Fibroblast of gingiva (primary cell): ENCODE results near the gene FAM151A.
"Not testable (repeated sequence)": the region's sequence is repeated elsewhere in the genome, so short reads cannot be mapped to it uniquely, and the experiment has no call there.

Experiments used
- DNase-seq: peaks from one replicate; pipeline ENCODE4 v3.0.0-alpha.2; 2011; ENCODE audit warnings: low read depth

Gene FAM151A

DNA sequence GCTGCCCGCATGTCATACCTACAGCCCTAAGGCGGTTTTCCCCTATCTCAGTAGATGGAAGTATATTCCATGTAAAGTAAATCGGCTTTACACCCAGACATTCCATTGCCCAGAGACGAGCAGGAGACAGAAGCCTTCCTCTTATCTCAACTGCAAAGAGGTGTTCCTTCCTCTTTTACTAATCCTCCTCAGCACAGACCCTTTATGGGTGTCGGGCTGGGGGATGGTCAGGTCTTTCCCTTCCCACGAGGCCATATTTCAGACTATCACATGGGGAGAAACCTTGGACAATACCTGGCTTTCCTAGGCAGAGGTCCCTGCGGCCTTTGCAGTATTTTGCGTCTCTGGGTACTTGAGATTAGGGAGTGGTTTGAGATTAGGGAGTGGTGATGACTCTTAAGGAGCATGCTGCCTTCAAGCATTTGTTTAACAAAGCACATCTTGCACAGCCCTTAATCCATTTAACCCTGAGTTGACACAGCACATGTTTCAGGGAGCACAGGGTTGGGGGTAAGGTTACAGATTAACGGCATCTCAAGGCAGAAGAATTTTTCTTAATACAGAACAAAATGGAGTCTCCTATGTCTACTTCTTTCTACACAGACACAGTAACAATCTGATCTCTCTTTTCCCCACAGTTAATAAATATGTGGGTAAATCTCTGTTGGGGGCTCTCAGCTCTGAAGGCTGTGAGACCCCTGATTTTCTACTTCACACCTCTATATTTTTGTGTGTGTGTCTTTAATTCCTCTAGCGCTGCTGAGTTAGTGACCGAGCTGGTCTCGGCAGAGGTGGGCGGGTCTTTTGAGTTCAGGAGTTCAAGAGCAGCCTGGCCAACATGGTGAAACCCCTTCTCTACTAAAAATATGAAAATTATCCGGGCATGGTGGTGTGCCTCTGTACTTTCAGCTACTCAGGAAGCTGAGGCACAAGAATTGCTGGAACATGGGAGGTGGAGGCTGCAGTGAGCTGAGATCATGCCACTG, 13.4 kb upstream of the FAM151A start:
- not testable (repeated sequence) for DNase-seq

DNA sequence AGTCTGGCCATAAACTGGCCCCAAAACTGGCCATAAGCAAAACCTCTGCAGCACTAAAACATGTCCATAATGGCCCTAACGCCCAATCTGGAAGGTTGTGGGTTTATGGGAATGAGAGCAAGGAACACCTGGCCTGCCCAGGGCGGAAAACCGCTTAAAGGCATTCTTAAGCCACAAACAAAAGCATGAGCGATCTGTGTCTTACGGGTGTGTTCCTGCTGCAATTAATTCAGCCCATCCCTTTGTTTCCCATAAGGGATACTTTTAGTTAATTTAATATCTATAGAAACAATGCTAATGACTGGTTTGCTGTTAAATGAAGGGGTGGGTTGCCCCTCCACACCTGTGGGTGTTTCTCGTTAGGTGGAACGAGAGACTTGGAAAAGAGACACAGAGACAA, 12.5 kb upstream of the FAM151A start:
- not testable (repeated sequence) for DNase-seq

- DNase-seq, result no peak
Measured at GRCh38 chr1:54627196-54627595, 3.9 kb upstream of the FAM151A start.

GRCh38 chr1:54624466-54625464, 1.4 kb upstream of the FAM151A start:
- DNase-seq, result no peak

DNA sequence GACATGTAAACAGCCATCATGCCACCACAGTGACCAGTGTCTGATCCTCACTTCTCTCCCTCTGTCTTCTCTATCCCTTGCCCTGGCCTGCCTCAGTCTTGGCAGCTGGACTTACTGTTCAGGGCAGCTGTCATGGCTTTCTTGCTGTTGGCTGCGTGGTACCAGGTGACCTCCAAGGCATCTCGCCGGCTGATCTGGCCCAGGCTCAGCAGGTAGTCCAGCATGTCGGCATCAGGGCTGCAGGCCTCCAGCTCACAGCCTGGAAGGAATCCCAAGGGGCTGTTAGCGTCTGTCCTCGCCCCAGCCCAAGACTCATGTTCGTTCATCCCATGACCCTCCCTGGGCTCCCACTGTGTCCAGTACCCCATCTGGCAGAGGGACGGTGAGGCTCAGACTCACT, 3.6 kb downstream of the FAM151A start:
- DNase-seq, result no peak

- DNase-seq, result no peak
Measured at GRCh38 chr1:54615531-54616279, 7.6 kb downstream of the FAM151A start.

GRCh38 chr1:54614563-54614962, 8.8 kb downstream of the FAM151A start:
- DNase-seq, result no peak

- DNase-seq, result no peak
Measured at GRCh38 chr1:54614024-54614423, 9.3 kb downstream of the FAM151A start.

DNA sequence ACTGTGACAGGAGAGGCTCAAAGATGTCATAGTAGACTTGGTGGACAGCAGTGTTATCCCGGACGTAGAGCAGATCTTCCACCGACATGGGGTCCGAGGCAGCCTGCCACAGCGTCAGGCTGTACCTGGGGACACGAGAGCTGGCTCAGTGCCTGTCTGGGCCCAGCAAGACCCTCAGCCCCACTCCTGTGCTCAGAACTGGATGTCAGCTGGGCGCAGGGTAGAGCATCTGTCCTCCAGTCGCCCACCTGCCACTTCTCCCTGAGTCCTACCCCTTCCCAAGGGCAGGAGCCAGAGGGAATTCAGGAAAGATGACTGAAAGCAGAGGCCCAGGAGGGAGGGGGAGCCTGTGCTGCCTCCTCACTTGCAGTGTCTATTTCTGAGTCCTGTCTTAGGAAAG, 11.7 kb downstream of the FAM151A start:
- DNase-seq, result no peak

- no peak for DNase-seq
Measured at GRCh38 chr1:54610601-54611580, 12.4 kb downstream of the FAM151A start.

DNA sequence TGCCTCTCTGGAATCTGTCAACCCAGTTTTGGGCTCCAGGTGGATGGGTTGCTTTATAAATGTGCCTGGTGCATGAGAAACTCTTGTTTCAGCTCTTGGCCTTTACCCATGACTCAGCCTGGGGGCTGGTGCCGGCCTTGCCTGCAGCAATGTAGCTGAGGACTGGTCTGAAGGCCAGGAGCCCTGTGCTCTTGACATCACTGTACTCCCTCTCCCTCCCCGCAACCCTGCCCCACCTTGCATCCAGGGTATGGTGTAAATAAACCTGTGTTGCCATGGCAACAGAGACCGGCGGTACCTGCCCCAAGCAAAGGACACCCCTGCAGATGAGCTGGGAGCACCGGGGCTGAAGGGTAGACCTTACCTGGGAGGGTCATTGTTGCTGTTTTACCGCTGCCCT, 13.3 kb downstream of the FAM151A start:
- DNase-seq, result no peak

GRCh38 chr1:54609301-54609921, 13.9 kb downstream of the FAM151A start:
- no peak for DNase-seq

DNA sequence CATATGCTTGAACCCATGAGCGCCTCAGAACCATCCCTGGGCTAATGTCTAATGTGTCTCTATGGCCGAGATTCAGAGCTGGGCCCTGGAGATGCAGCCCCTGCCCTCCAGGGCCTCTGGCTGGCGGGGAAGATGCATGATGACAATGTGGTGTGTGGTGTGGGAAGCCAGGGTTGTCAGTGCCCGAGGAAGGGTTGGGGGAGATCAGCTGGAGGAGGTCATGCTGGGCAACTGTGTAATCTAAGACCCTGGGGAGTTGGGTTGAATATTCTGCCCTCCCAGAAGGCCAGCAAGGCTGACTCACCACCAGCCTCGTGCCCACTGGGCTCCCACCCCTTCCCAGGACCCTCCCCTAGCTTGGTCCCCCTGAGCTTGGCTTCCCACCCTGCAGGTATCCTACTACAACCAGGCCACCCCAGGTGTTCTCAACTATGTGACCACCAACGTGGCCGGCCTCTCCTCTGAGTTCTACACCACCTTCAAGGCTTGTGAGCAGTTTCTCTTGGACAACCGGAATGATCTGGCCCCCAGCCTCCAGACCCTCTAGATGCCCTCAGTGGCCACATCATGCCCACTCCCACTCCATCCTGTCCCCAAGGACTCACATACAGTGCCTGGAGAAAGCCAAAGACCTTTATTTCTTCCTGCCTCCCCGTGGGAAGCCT, 14.6 kb downstream of the FAM151A start:
- DNase-seq, result no peak

DNA sequence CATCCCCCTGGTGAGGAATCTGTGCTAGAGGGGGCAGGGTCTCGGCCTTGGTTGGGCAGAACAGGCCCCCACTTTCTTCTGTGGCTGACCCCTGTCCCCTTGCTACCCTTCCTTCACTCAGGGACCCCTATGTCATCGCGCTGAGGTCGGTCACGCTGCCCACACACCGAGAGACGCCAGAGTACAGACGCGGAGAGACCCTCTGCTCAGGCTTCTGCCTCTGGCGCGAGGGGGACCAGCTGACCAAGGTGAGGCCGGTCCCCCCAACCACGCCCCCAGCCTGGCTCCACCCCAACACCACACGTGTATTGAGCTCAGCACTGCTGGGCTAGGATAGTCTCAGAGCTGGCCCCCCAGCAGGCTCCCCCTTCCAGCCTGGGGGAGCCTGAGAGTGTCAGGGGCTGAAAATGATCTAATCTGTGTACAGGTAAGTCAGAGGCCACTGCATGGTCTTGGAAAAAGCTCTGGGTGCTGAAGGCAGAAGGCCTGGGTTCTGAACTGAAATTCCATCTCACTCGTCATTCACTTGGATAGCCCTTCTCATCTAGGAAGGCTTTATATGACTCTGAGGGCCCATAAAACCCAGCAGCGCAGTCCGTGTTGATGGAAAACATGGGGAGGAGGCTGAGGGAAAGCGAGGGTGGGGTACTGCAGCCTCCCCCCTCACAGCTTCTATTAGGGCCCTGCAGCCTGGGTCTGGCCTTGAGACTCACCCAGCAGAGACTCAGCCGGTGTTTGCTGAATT, 15.3 kb downstream of the FAM151A start:
- no peak for DNase-seq

- DNase-seq, result no peak
Measured at GRCh38 chr1:54606990-54607325, 16.4 kb downstream of the FAM151A start.

DNA sequence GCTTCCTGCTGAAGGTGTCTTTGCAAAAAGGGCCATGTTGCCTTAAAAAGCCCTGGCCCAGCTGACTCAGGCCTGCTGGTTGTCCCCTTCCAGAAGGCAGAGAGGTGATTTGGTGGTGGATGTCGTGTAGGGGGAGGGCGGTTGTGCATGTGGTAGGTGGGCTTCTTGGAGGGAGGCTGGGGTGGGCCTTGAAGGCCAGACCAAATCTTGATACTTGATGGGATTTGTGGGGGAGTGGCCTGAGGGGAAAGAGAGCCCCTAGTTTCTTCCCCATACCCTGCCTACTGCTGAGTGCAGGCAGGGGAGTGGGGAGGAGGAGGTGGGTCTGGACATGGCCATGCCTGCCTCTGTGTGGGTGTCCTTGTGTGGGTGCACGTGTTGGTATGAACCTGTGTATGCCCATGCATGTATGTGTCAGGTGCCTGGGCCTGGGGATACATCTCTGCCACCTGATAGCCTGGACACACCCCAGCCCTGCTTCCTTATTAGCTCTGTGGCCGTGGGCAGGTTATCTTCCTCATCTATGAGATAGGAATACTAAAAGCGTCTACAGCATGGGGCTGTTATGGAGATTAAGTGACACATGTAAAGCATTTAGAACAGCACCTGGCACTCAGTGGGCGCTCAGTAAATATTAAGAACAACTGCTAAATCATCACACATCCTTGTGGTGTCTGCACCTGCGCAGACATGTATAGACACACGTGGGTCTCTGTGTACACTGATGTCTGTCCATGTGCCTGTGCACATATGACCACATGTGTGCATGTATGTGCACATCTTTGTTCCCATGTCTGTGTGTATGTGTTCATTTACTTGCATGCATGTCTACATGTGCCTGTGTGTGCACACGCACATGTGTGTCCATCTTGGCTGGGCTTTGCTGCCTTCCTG, 17.0 kb downstream of the FAM151A start:
- no peak for DNase-seq

- DNase-seq, result no peak
Measured at GRCh38 chr1:54604572-54605370, 18.6 kb downstream of the FAM151A start.
